SK-N-SH (cell line): ENCODE data around the gene DNAJC17. TPM values are rescaled to one million over a fixed set of nuclear protein-coding genes. Genes with fewer than 3 reads are reported as not detected.

Experiments
- CTCF ChIA-PET: fragments of 300-600, 350-600 bp; formaldehyde crosslinking; extraction: SDS; loops from one replicate; lab custom pipeline; 2021; lab: Yijun Ruan, JAX
- POLR2A ChIA-PET: fragments of 350-600 bp; sonication (Branson Sonifier 250); formaldehyde crosslinking; extraction: SDS; loops from one replicate; lab custom pipeline; 2020; ENCODE audit warnings: antibody characterized with exemption, inconsistent platforms; lab: Yijun Ruan, JAX
- DNase-seq: peaks from one replicate; pipeline ENCODE4 v3.0.0; 2012
- H2AFZ ChIP-seq: fragments of 200-600 bp; sonication (generic); 2 replicates; pipeline ENCODE4 v1.8.1; 2016; ENCODE audit warnings: antibody characterized with exemption, mild to moderate bottlenecking, low read depth
- H3F3A ChIP-seq: fragments of 200-600 bp; sonication (generic); replicated peaks from 2 replicates; pipeline ENCODE3; 2016; ENCODE audit warnings: antibody characterized with exemption, mild to moderate bottlenecking; ENCODE audit not compliant: insufficient read depth
- H3K27ac ChIP-seq, 2 experiments: fragments of 200-500 bp in 1 of 2; fragments of 200-600 bp in 1 of 2; sonication (Bioruptor generic) in 1 of 2; sonication (generic), shearing (Covaris generic) in 1 of 2; 2 replicates each; pipeline versions ENCODE4 v1.5.1 to v1.6.1; 2014 to 2016; ENCODE audit warnings: low read depth in 2 of 2, inconsistent platforms in 1 of 2, low read length in 1 of 2, mild to moderate bottlenecking in 1 of 2, mixed read lengths in 1 of 2
- H3K27me3 ChIP-seq: fragments of 200-600 bp; sonication (generic), shearing (Covaris generic); 2 replicates; pipeline ENCODE4 v1.6.1; 2016; ENCODE audit warnings: mixed run types; ENCODE audit not compliant: insufficient read depth
- H3K36me3 ChIP-seq, 2 experiments: fragments of 200-500 bp in 1 of 2; fragments of 200-600 bp in 1 of 2; sonication (Bioruptor generic) in 1 of 2; sonication (generic) in 1 of 2; replicated peaks in 1 of 2; 2 replicates each; pipeline versions ENCODE3 to v1.5.1; 2014 to 2016; ENCODE audit warnings: low read length in 1 of 2, mild to moderate bottlenecking in 1 of 2; ENCODE audit not compliant: insufficient read depth in 2 of 2, control insufficient read depth in 1 of 2
- H3K4me1 ChIP-seq, 2 experiments: fragments of 200-500 bp in 1 of 2; fragments of 200-600 bp in 1 of 2; sonication (Bioruptor generic) in 1 of 2; sonication (generic), shearing (Covaris generic) in 1 of 2; 2 replicates each; pipeline versions ENCODE4 v1.5.1 to v1.6.1; 2014 to 2016; ENCODE audit warnings: low read depth in 1 of 2, low read length in 1 of 2, mixed run types in 1 of 2; ENCODE audit not compliant: insufficient read depth in 2 of 2, control insufficient read depth in 1 of 2
- H3K4me2 ChIP-seq: fragments of 200-600 bp; sonication (generic), shearing (Covaris generic); 2 replicates; pipeline ENCODE4 v1.6.1; 2017; ENCODE audit warnings: mixed run types
- H3K4me3 ChIP-seq, 2 experiments: fragments of 200-500 bp in 1 of 2; fragments of 200-600 bp in 1 of 2; sonication (Bioruptor generic) in 1 of 2; sonication (generic), shearing (Covaris generic) in 1 of 2; 2 replicates each; pipeline versions ENCODE4 v1.5.1 to v1.8.1; 2014 to 2016; ENCODE audit warnings: low read depth in 2 of 2, inconsistent platforms in 1 of 2, low read length in 1 of 2, mild to moderate bottlenecking in 1 of 2, mixed read lengths in 1 of 2, moderate library complexity in 1 of 2
- H3K79me2 ChIP-seq: fragments of 200-600 bp; sonication (generic); 2 replicates; pipeline ENCODE4 v1.8.1; 2017; ENCODE audit warnings: mild to moderate bottlenecking; ENCODE audit not compliant: insufficient read depth
- H3K9ac ChIP-seq: fragments of 200-600 bp; sonication (generic); 2 replicates; pipeline ENCODE4 v1.6.1; 2017; ENCODE audit warnings: mixed run types
- H3K9me2 ChIP-seq: fragments of 200-600 bp; sonication (generic); 2 replicates; pipeline ENCODE4 v1.6.1; 2017; ENCODE audit warnings: mixed run types
- H3K9me3 ChIP-seq: fragments of 200-600 bp; sonication (generic); 2 replicates; pipeline ENCODE4 v1.6.1; 2017; ENCODE audit warnings: mixed run types, mild to moderate bottlenecking, moderate library complexity
- H4K20me1 ChIP-seq: fragments of 200-600 bp; sonication (generic); 2 replicates; pipeline ENCODE4 v1.6.1; 2017; ENCODE audit warnings: mild to moderate bottlenecking, mixed run types; ENCODE audit not compliant: insufficient read depth
- CTCF ChIP-seq: fragments of 200-600 bp; sonication (generic); IDR thresholded peaks from 2 replicates; pipeline ENCODE4 v1.6.1; 2017; ENCODE audit warnings: antibody characterized with exemption, mild to moderate bottlenecking, moderate library complexity
- EP300 ChIP-seq, 2 experiments: IDR thresholded peaks; 2 replicates each; pipeline versions ENCODE4 v1.4.0 to v1.6.1; 2012; ENCODE audit warnings: borderline replicate concordance in 1 of 2, low read depth in 1 of 2, low read length in 1 of 2
- FOXJ3 ChIP-seq: sonication (generic); formaldehyde crosslinking; IDR thresholded peaks from 2 replicates; pipeline ENCODE4 v1.5.1; 2020; ENCODE audit warnings: mild to moderate bottlenecking, missing genetic modification reagents
- GABPA ChIP-seq: IDR thresholded peaks from 2 replicates; pipeline ENCODE4 v1.4.0; 2012; ENCODE audit warnings: low read depth, mild to moderate bottlenecking
- GATA2 ChIP-seq: sonication (generic); formaldehyde crosslinking; IDR thresholded peaks from 2 replicates; pipeline ENCODE4 v1.5.0; 2020; ENCODE audit warnings: mild to moderate bottlenecking, missing genetic modification reagents
- IRF3 ChIP-seq: fragments of 150-350 bp; IDR thresholded peaks from 2 replicates; pipeline ENCODE4 v1.6.1; 2016; ENCODE audit warnings: mild to moderate bottlenecking, low read depth, low read length
- MEF2A ChIP-seq: IDR thresholded peaks from 2 replicates; pipeline ENCODE4 v1.4.0; 2012; ENCODE audit warnings: low read depth, borderline replicate concordance
- PBX3 ChIP-seq: IDR thresholded peaks from 2 replicates; pipeline ENCODE4; 2012
- RAD21 ChIP-seq: IDR thresholded peaks from 2 replicates; pipeline ENCODE4 v1.6.1; 2012; ENCODE audit warnings: mild to moderate bottlenecking, low read length
- RCOR1 ChIP-seq: fragments of 150-350 bp; IDR thresholded peaks from 2 replicates; pipeline ENCODE4 v1.6.1; 2017; ENCODE audit warnings: antibody characterized with exemption, low read length
- REST ChIP-seq: IDR thresholded peaks from 2 replicates; pipeline ENCODE4 v1.6.1; 2012; ENCODE audit warnings: mild to moderate bottlenecking, low read depth, low read length, moderate library complexity
- TAF1 ChIP-seq: IDR thresholded peaks from 2 replicates; pipeline ENCODE4 v1.6.1; 2012; ENCODE audit warnings: low read depth, mild to moderate bottlenecking, low read length, moderate library complexity, borderline replicate concordance
- WGBS: methylation state at CpG from one replicate; pipeline ENCODE4 v1.1.6; 2017; ENCODE audit warnings: low lambda C conversion rate; 5-methylcytosine and 5-hydroxymethylcytosine counted together
- polyA plus RNA-seq, 3 experiments: library from polyadenylated mRNA; depleted of rRNA; stranded (reverse); fragments of >200 nt; gene quantifications; 2 replicates each; pipeline ENCODE4 v1.2.3, GENCODE V29; 2012

DNAJC17 gene
- polyA plus RNA-seq, 1 of the 3 experiments (the other 2 are of a cell fraction): 61.6 TPM

GRCh38 chr15:40782609-40783227 is 24.6 kb downstream of the DNAJC17 start (continued):
- TF ChIP-seq CTCF: peak; percentile 58
- TF ChIP-seq PBX3: no peak

- WGBS: 87% methylated on average over 9 of the region's 11 CpGs
- Histone ChIP-seq H3F3A (no peaks in the 10 kb centered on the region), H3K9me2 (no peaks in the 10 kb centered on the region), H3K9ac (no peak overlapping the region), H3K79me2 (no peaks in the 10 kb centered on the region), H2AFZ (no peak overlapping the region), H4K20me1 (no peaks in the 10 kb centered on the region), H3K4me3 (no peak overlapping the region), H3K9me3 (no peaks in the 10 kb centered on the region), H3K4me2 (no peak overlapping the region), H3K27ac (no peak overlapping the region), H3K27me3 (no peaks in the 10 kb centered on the region), H3K36me3 (peaks cover 8 to 61% of the 10 kb centered on the region in 2 experiments), H3K4me1 (peaks cover 0 to 11% of the 10 kb centered on the region in 2 experiments; a peak in 1 of 4 replicates)
- ChIA-PET CTCF (interaction anchor here (31.8 kb wide), 1 partner anchor 32 kb away, joined by 555 read pairs; the partner anchor contains the start of gene RMDN3), POLR2A (no interaction called here)
- TF ChIP-seq FOXJ3 (CRISPR knock-in tag): no peak
- TF ChIP-seq IRF3: no peak
- TF ChIP-seq MEF2A: no peak
- TF ChIP-seq RCOR1: no peak
- DNase-seq: no peak
These were observed 30.6 kb downstream of the DNAJC17 start for GRCh38 chr15:40776537-40777141.

GRCh38 chr15:40775740-40776536 is 31.3 kb downstream of the DNAJC17 start:
- H3K27ac ChIP-seq: no peak overlapping the region

More at GRCh38 chr15:40775740-40776536, 31.3 kb downstream of the DNAJC17 start:
- ChIA-PET CTCF (interaction anchor here (31.8 kb wide), 1 partner anchor 31 kb away, joined by 555 read pairs; the partner anchor contains the start of gene RMDN3), POLR2A (no interaction called here)
- no peak overlapping the region for H3K4me3 ChIP-seq
- no peak overlapping the region for H2AFZ ChIP-seq
- no peaks in the 10 kb centered on the region for H3K9me2 ChIP-seq
- peaks cover 0 to 18% of the 10 kb centered on the region in 2 experiments; a peak in 1 of 4 replicates for H3K4me1 ChIP-seq
- DNase-seq: no peak
- no peaks in the 10 kb centered on the region for H3F3A ChIP-seq
- no peak overlapping the region for H3K9ac ChIP-seq
- peaks cover 8 to 61% of the 10 kb centered on the region in 2 experiments for H3K36me3 ChIP-seq
- H3K9me3 ChIP-seq: no peaks in the 10 kb centered on the region
- H3K27me3 ChIP-seq: no peaks in the 10 kb centered on the region
- H4K20me1 ChIP-seq: no peaks in the 10 kb centered on the region
- TF ChIP-seq TAF1: no peak
- no peak for TF ChIP-seq REST
- TF ChIP-seq EP300 (IDR thresholded peaks at IDR 0.05; ENCODE audit: borderline replicate concordance in 1 of 2, low read depth in 1 of 2, low read length in 1 of 2): no peak
- TF ChIP-seq GATA2 (CRISPR knock-in tag): no peak
- TF ChIP-seq RAD21: no peak
- TF ChIP-seq GABPA: no peak
- H3K79me2 ChIP-seq: no peaks in the 10 kb centered on the region
- H3K4me2 ChIP-seq: no peak overlapping the region
- 100% methylated on average over 11 of the region's 14 CpGs for WGBS
